Mucosa of gallbladder (tissue), 1 donor: ENCODE measurements around the gene CPT1B. TPM values are rescaled to one million over a fixed set of nuclear protein-coding genes. Genes with fewer than 3 reads are reported as not detected.
A peak's percentile ranks its signal among the peaks of the same experiment; 100 is the strongest.
"Not testable (repeated sequence)": the region's sequence is repeated elsewhere in the genome, so short reads cannot be mapped to it uniquely, and the experiment has no call there.

ENCODE experiments used
- DNase-seq: peaks from one replicate; pipeline ENCODE4 v3.0.0-alpha.2; 2020; ENCODE audit warnings: low spot score
- total RNA-seq: library from RNA; stranded (reverse); gene quantifications from one replicate; pipeline ENCODE4 v1.2.1, GENCODE V29; 2021
- donor health status: DM: no; HTN: no; CAD: no.

CPT1B gene
- total RNA-seq, 1 donor from 2014 or later: 32.4 TPM

DNA sequence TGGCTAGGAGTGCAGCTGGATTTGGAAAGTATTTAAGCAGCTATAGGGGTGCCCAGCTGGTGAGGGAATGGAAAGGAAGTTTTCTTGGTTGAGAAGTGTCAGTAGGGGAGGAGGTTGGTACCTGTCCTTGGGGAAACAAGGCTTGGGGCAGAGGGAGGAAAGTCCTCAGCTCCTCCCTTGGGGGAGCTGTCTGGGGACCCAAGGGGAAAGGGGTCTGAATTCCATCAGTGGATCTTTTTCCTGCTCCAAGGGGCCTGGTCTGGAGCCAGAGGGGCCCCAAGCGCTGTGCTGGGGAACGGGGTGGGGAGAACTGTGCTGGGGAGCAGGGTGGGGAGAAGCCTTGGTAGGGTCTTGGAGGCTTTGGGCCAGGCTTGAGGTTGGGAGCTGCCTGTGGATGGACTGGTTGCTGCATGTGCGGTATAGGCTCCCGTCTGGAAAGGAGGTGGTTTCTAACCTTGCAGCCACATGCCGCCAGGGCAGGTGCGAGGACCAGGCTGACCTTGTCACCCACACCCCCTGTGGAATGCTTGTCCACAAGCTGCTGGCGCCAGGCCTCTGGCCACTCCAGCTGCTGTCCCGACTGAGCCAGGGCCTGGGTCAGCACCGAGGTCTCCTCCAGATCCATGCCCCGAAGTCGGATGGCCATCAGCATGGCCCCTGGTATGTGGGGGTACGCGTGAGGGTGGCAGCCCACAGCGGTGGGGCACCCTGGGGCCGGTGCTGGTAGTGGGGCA is 49.4 kb downstream of the CPT1B start:
- no peak for DNase-seq

DNA sequence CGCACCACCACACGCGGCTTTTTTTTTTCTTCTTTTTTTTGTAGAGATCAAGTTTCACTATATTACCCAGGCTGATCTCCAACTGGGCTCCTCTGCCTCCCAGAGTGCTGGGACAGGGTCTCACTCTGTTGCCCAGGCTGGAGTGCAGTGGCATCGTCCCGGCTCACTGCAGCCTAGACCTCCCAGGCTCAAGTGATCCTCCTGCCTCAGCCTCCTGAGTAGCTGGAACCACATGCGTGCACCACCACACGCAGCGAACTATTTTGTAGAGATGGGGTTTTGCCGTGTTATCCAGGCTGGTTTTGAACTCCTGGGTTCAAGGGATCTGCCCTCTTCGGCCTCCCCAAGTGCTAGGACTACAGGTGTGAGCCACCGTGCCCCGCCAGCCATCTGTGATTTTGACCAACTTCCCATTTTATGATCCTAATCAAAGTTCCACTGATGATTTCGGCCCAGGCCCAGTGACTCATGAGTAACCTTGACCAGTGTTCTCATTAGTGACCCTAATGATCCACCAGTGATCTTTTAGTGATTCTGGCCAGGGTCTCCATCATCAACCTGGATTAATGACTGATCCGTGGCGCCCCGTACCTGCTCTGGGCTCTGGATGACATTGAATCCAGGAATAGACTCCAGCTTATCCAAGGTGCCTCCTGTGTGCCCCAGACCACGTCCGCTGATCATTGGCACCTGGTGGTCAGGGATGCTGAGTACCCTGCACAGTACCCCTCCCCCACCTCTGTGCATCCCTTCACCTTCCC is 50.1 kb downstream of the CPT1B start:
- no peak for DNase-seq

DNA sequence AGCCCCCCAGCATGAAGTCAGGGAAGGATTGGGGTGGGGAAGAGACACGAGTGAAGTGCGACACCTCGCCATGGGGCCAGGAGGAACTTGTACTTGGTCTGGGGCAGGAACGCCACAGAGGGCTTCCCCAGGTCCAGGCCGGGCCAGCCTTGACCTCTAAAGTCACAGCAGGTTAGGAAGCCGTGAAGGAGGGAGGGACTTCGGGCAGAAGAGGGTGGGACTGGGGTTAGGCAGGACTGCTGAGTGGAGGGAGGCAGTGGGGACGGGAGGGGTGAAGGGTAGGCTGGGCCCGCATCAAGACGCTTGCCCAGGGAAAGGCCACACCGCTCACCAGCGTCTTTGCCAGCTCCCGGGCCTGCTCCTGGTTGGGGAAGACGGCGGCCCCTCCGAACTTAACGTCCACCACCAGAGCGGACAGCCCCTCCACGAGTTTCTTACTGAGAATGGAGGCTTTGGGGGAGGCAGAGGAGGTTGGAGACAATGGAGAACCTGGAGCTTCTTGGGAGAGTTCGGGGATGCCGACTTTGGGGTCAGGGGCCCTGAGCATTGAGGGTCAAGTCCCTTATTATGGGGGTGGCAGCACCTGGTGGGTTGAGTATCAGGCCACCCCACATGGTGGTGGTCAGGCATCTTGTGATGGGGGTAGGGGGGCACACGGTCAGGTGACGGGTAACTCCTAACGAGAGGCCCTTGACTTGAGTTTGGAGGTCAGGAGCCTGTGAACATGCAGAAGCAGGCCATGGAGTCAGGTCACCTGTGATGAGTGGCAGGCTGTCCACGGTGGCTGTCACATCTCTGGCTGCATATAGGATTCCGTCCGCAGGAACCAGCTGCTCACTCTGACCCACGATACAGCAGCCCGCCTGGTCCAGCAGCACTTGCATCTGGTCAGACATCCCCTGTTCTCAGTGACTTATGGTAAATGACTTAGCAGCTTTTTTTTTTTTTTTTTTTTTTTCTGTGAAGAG is 51.1 kb downstream of the CPT1B start:
- no peak for DNase-seq

DNA sequence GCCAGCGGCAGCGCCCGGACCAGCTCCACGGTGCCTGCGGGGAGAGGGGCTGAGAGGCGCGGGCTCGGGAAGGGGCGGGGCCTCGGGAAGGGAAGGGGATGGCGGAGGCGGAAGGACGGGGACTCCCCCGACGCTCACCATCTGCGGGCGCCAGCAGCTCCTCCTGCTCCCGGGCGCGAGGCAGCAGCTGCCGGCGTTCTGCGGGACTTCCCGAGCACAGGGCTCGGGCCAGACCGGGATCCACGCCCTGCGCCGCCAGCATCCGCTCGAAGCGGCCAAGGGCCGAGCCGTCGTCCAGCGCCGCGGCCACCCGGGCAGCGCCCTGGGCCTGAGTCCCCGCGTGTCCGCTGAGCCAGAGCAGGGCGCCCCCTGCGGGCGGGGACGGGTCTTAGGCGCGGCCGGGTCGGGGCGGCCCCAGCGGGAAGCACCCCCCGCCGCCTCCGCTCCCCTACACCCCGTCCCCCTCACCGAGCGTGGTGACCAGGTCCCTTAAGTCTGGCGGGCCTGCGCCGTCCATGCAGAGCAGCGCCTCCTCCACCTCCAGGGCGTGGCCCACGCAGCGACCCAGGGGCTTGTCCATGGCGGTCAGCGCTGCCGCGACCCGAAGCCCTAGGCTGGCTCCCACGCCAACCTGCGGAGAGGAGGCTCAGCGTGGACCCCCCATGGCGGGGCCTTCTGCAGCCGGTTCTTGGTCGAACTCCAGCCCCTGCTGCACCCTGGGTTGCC is 52.0 kb downstream of the CPT1B start:
- DNase-seq: peak; percentile 69

DNA sequence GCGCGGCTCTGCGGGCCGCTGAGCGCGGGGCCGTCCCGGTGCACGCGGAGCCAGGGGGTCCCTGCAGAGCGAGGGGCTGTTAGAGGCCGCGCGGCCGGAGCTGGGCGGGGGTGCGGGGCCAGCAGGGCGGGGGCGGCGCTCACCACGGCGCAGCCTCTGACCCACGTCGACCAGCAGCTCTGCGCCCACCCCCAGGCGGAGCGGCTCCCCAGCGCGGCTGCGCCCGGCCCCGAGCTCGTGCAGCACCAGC is 52.4 kb downstream of the CPT1B start:
- DNase-seq: no peak

DNA sequence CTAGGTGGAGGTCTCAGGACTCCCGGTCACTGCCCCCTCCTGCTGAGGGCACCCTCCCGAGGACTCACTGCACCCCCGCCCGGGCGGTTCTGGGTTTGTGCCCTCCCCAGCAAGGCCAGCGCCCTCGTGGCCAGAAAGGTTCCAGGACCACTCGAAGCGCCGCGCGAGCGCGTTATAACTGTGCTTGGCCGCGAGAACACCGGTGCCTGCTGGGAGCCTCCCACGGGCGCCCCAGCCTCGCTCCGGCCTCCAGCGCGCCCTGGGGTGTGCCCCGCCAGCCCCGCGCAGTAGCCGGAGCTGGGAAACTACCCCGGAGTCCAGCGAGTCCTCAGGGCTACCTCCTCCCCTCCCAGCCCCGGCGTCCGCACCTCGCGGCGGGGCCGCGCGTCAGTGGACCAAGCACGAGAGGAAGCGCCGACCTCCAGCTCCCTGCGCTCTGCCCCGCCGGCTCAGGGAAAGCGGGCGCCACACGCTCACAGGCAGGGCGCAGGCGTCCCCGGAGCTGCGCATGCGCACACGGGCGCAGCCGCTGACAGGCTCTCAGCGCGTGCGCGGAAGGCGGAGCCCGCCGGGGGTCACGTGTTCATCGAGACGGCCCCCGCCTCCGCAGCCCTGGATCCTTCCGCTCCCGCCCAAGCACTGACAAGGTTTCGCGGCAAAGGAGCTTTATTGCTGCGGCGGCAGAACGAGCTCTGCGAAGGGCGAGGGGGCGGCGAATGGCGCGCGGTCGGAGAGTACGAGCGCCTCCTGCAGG is 52.9 kb downstream of the CPT1B start, which contains the start of gene SCO2:
Gene SCO2, minus strand, starts transcription at position 495 of the 754 bp plus-strand sequence. CDS start 1,187 bp downstream, outside the sequence.
- DNase-seq: peak; percentile 97

DNA sequence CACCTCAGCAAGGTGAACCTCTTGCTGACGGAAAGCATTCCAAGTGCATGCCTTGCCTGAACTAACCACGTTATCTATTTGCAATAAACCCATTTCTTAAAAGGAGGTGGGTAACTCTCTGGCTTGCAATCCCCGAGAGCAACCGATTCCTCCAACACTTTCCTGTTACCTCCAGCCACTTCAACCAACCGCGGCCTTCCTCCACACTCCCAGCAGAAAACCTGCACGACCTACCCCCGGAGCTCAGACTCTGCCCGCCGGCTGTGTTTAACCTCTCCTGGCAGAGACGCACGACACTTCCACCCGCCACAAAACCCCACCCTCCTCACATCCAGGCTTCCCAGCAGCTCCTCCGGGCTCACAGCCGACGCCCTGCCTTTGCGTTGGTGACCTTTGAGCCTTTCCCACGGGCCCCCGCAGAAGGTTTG is 53.5 kb downstream of the CPT1B start:
- no peak for DNase-seq

DNA sequence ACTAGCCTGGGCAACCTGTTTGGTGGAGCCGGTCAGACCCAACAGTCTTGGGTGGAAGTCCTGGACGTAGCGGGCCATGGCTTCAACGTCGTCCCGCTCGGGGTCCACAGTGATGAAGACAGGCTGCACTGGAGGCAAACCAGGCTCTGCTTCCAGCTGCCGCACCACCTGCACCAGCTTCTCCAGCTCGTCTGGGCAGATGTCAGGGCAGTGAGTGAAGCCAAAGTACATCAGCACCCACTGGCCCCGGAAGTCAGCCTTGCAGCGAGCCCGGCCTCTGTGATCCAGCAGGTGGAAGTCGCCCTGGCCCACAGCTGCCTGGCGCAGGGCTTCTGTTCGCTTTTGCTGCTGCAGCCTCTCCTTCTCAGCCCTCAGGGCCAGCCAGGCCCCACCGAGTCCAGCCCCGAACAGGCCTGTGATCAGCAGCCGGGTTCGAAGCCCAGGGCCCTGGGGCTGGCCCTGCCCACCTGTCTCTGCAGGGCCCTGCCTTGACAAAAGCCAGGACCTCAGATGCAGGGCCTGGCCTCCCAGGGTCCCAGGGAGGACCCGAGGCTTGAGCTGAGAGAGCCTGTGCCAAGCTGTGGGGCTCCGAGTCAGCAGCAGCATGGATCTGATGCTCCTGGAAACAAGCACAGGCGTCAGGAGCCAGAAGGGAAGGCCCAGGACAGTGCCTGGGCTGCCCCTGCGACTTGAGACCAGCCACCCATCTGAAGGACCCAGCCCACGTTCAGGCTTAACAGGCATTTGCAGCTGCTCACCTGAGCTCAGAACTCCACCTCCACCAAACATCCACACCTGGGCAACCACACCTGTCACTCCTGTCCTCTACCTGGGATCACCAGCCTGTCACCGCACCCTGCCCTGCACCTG is 54.2 kb downstream of the CPT1B start:
- no peak for DNase-seq

DNA sequence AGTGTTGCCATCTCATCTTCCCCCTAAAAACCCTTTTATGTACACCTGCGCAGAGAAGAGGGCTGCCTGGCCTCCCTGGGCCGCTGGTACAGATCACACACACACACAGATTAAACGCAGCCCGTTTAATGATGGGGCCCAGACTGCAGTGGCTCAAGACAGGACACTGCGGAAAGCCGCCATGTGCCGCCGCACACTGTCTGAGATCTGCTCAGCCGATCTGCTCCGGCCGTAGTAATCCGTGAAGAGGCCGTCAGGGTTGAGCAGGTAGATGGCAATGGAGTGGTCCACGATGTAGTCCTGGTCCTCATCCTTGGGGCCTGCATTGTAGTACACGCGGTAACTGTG is 54.8 kb downstream of the CPT1B start:
- no peak for DNase-seq

DNA sequence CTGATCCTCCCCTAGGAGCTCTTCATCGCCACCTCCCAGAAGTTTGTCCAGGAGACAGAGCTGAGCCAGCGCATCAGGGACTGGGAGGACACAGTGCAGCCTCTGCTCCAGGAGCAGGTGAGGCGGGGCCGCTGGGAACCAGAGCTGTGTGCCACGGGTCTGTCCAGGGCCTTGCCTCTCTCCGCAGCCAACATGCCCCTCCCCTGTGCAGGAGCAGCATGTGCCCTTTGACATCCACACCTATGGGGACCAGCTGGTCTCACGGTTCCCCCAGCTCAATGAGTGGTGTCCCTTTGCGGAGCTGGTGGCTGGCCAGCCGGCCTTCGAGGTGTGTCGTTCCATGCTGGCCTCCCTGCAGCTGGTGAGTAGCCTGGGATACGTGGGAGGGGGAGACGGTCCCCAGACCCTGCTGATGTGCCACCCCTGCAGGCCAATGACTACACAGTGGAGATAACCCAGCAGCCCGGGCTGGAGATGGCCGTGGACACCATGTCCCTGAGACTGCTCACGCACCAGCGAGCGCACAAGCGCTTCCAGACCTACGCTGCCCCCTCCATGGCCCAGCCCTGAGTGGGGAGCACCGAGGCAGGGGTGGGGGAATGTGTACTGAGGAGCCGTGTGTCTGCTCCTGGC is 55.3 kb downstream of the CPT1B start:
- DNase-seq: no peak

DNA sequence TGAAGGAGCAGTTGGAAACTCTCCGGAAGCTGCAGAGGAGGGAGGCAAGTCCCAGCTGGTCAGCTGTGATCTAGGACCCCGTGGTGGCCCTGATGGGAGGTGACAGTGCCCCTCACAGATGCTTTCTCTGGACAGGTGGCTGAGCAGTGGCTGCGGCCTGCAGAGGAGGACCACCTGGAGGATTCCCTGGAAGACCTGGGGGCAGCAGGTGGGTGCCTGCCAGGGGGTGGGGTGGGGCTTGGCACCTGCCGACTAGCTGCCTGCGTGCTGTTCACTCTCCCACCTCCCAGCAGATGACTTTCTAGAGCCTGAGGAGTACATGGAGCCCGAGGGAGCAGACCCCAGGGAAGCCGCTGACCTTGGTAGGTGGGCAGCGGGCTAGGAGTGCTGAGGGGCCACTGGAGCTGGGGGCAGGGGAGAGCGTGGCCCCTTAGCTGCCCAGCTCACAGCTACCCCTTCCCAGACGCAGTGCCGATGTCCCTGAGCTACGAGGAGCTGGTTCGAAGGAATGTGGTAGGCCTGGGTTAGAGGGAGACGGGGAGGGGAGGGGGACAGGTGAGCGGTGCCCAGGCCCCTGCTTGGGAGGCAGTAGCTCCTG is 55.9 kb downstream of the CPT1B start:
- DNase-seq: no peak

DNA sequence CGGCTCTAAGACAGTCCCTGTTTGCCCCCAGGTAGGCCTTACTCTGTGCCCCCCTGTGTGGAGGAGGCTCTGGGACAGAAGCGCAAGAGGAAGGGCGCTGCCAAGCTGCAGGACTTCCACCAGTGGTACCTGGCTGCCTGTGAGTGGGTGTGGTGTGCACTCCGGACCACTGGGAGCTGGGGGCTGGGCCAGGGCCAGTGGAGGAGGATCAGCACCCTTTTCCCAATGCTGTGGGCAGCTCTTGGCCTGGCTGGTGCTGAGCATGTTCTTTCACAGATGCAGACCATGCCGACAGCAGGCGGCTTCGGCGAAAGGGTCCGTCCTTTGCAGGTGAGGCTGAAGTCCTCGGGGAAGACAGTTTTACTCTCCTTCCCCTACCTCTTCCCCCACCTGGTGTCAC is 56.5 kb downstream of the CPT1B start:
- DNase-seq: no peak

DNA sequence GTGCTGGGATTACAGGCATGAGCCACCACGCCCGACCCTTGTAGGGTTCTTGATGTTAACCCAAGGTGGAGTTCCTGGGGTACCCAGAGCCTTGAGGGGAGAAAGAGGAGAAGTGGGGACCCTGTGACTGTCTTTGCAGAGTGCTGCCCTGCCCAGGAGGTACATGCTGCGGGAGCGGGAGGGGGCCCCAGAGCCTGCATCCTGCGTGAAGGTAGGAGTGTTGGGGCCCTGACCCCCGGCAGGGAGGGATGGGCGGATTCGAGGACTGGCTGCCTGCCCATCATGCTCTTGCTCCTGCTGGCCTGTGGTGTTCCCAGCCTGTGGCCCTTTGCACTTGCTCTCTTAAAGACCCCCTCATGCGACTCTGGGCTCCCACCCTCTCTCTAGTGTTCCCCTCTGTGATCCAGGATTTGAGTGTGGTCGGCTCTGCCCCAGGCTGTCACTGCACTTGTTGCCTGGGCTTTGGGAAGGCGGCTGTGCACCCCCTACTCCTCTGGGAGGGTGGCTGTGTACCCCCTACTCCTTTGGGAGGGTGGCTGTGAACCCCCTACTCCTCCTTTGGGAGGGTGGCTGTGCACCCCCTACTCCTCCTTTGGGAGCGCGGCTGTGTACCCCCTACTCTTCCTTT is 57.3 kb downstream of the CPT1B start:
- no peak for DNase-seq

DNA sequence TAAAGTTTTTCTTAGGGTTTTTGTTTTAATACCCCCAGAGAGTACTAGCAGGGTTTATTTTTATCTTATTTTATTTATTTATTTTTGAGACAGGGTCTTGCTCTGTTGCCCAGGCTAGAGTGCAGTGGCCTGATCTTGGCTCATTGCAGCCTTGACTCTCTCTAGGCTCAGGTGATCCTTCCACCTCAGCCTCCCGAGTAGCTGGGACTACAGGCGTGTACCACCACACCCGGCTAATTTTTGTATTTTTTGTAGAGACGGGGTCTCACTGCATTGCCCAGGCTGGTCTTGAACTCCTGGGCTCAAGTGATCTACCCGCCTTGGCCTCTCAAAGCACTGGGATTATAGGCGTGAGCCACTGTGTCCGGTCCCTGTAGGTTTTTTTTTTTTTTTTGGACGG is 58.0 kb downstream of the CPT1B start:
- not testable (repeated sequence) for DNase-seq

DNA sequence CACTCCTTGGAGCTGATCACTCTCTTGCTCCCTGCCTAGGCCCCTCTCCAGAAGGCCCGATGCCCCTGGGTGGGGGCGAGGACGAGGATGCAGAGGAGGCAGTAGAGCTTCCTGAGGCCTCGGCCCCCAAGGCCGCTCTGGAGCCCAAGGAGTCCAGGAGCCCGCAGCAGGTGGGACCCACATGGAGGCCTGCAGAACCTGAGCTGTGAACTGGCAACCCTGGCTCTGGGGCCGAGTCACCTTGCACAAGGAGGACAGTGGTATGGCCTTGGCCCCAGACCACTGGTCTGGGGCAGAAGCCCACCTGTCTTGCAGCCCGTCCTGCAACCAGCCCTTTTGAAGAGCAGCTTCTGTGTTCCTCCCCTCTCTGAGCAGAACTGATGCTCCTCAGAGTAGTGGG is 59.1 kb downstream of the CPT1B start:
- no peak for DNase-seq
